Osteocyte (in vitro differentiated cells): Measurements from ENCODE around the gene C15orf61. TPM values are rescaled to one million over a fixed set of nuclear protein-coding genes. Genes with fewer than 3 reads are reported as not detected.

Experiments
- DNase-seq: peaks from one replicate; pipeline ENCODE4 v3.0.0; 2021; ENCODE audit warnings: mixed read lengths; ENCODE audit not compliant: unreplicated experiment; ENCODE audit errors: extremely low spot score
- H3K27ac Mint-ChIP-seq: one replicate; pipeline ENCODE4 v1.8.0; 2021; ENCODE audit warnings: mild to moderate bottlenecking, mixed read lengths; ENCODE audit not compliant: unreplicated experiment
- H3K27me3 Mint-ChIP-seq: one replicate; pipeline ENCODE4 v1.8.0; 2021; ENCODE audit warnings: mixed read lengths; ENCODE audit not compliant: unreplicated experiment
- H3K36me3 Mint-ChIP-seq: one replicate; pipeline ENCODE4 v1.8.0; 2021; ENCODE audit warnings: mixed read lengths; ENCODE audit not compliant: unreplicated experiment
- H3K4me1 Mint-ChIP-seq: one replicate; pipeline ENCODE4 v1.8.0; 2021; ENCODE audit warnings: mixed read lengths; ENCODE audit not compliant: unreplicated experiment
- H3K4me3 Mint-ChIP-seq: one replicate; pipeline ENCODE4 v1.8.0; 2021; ENCODE audit warnings: mild to moderate bottlenecking, moderate library complexity, mixed read lengths; ENCODE audit not compliant: unreplicated experiment
- H3K9me3 Mint-ChIP-seq: one replicate; pipeline ENCODE4 v1.8.0; 2021; ENCODE audit warnings: mixed read lengths; ENCODE audit not compliant: unreplicated experiment
- total RNA-seq: library from RNA; stranded (reverse); gene quantifications from 2 replicates; pipeline ENCODE4 v1.2.1, GENCODE V29; 2021
- TF ChIP-seq, protein P1 (sequence below): fragments of 200-600 bp; sonication (generic); IDR thresholded peaks from 2 replicates; pipeline ENCODE4 v1.5.0; 2021; ENCODE audit warnings: antibody characterized with exemption, mild to moderate bottlenecking, moderate library complexity

Gene C15orf61
- total RNA-seq, 1 donor from 2014 or later: 4.3 TPM

- Mint-ChIP-seq H3K4me3 (no peak overlapping the region), H3K4me1 (peaks cover 45% of the 10 kb centered on the region)
Observed at GRCh38 chr15:67509918-67510317, 11.0 kb upstream of the C15orf61 start.

DNA sequence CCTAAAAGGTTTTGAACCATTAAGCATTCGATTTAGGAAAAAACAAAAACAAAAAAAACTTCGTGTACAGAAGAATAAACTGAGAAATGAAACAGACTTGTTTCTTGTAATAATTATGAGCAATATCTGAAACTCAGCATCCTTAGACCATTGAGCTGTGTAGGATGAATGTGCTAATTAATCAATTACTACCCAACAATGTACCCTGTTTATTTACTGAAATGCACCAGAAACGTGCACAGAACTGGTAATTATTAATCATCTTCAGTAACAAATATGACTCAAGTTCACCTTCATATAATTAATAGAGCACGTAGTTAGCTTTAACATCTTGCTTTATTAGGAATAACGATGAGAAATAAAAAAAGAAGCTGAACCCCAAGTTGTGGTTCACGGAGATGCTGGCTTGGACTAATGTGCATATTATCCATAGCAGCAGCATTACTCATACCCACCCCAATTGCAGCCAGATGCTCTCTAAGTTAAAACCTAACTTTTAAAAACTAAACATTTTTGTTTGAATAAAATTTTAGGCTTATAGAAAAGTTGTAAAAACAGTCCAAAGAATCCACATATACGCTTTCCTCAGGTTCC is 10.2 kb upstream of the C15orf61 start:
- H3K4me1 Mint-ChIP-seq: peaks cover 43% of the 10 kb centered on the region
- DNase-seq: no peak
- no peaks in the 10 kb centered on the region for H3K9me3 Mint-ChIP-seq
- H3K4me3 Mint-ChIP-seq: no peak overlapping the region
- TF ChIP-seq, protein P1, sequence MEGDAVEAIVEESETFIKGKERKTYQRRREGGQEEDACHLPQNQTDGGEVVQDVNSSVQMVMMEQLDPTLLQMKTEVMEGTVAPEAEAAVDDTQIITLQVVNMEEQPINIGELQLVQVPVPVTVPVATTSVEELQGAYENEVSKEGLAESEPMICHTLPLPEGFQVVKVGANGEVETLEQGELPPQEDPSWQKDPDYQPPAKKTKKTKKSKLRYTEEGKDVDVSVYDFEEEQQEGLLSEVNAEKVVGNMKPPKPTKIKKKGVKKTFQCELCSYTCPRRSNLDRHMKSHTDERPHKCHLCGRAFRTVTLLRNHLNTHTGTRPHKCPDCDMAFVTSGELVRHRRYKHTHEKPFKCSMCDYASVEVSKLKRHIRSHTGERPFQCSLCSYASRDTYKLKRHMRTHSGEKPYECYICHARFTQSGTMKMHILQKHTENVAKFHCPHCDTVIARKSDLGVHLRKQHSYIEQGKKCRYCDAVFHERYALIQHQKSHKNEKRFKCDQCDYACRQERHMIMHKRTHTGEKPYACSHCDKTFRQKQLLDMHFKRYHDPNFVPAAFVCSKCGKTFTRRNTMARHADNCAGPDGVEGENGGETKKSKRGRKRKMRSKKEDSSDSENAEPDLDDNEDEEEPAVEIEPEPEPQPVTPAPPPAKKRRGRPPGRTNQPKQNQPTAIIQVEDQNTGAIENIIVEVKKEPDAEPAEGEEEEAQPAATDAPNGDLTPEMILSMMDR: no peak
- no peak overlapping the region for H3K27ac Mint-ChIP-seq
- peaks cover 6% of the 10 kb centered on the region for H3K36me3 Mint-ChIP-seq
- H3K27me3 Mint-ChIP-seq: no peaks in the 10 kb centered on the region

More at GRCh38 chr15:67509918-67510317, 11.0 kb upstream of the C15orf61 start:
- DNase-seq: no peak
- Mint-ChIP-seq H3K27ac (no peak overlapping the region), H3K9me3 (no peaks in the 10 kb centered on the region), H3K36me3 (peaks cover 4% of the 10 kb centered on the region), H3K27me3 (no peaks in the 10 kb centered on the region)
- TF ChIP-seq, protein P1: no peak

- no peak overlapping the region for H3K4me3 Mint-ChIP-seq
- no peaks in the 10 kb centered on the region for H3K9me3 Mint-ChIP-seq
- peaks cover 6% of the 10 kb centered on the region for H3K36me3 Mint-ChIP-seq
- no peak for DNase-seq
- no peaks in the 10 kb centered on the region for H3K27me3 Mint-ChIP-seq
- TF ChIP-seq, protein P1: no peak
- H3K4me1 Mint-ChIP-seq: peaks cover 40% of the 10 kb centered on the region
- H3K27ac Mint-ChIP-seq: no peak overlapping the region
Observed at GRCh38 chr15:67511606-67512005, 9.3 kb upstream of the C15orf61 start.

GRCh38 chr15:67512140-67512539 is 8.8 kb upstream of the C15orf61 start:
- Mint-ChIP-seq H3K27ac (no peak overlapping the region), H3K36me3 (peaks cover 8% of the 10 kb centered on the region), H3K27me3 (no peaks in the 10 kb centered on the region), H3K9me3 (no peaks in the 10 kb centered on the region), H3K4me1 (peaks cover 38% of the 10 kb centered on the region), H3K4me3 (no peak overlapping the region)
- TF ChIP-seq, protein P1: no peak
- DNase-seq: no peak

GRCh38 chr15:67512933-67513714 is 7.8 kb upstream of the C15orf61 start:
- TF ChIP-seq, protein P1: no peak
- Mint-ChIP-seq H3K4me1 (peaks cover 35% of the 10 kb centered on the region), H3K36me3 (peaks cover 10% of the 10 kb centered on the region), H3K27me3 (no peaks in the 10 kb centered on the region), H3K27ac (no peak overlapping the region), H3K9me3 (no peaks in the 10 kb centered on the region), H3K4me3 (no peak overlapping the region)
- DNase-seq: no peak
